Measurements from ENCODE around the gene PFDN5. TPM values are rescaled to one million over a fixed set of nuclear protein-coding genes. Genes with fewer than 3 reads are reported as not detected.
A peak's percentile ranks its signal among the peaks of the same experiment; 100 is the strongest.
"Not testable (repeated sequence)": the region's sequence is repeated elsewhere in the genome, so short reads cannot be mapped to it uniquely, and the experiment has no call there.

PFDN5 gene
- total RNA-seq, 8 experiments from 2014 or later = 433 to 1,182 (median 923) TPM

- Histone ChIP-seq H3K27ac (peak overlapping the region; percentile 97 to 98), H3K4me1 (replicated peaks in 1 of 2) (peaks cover 20 to 22% of the 10 kb centered on the region in 2 donors), H3K4me3 (peak overlapping the region; percentile 64 to 95 (median 75))
- in situ Hi-C loops (cut with MboI; ENCODE audit: low pct_unique_long_range_greater_than_20kb in 2 of 9, low sequenced_read_pairs in 9 of 9, unreplicated experiment in 9 of 9) = no loop called here
- no peak for ATAC-seq (replicated peaks in 6 of 8)
- 0 to 27% (median 13%) methylated on average over 1 to 9 of the region's 10 CpGs for WGBS, 10 experiments
Observed at GRCh38 chr12:53320352-53321195, 25.2 kb downstream of the PFDN5 start.

GRCh38 chr12:53324113-53324778 lies 28.9 kb downstream of the PFDN5 start:
- in situ Hi-C loops (cut with MboI; ENCODE audit: low pct_unique_long_range_greater_than_20kb in 2 of 9, low sequenced_read_pairs in 9 of 9, unreplicated experiment in 9 of 9) = no loop called here
- no peak overlapping the region for H3K27ac ChIP-seq
- peak overlapping the region; percentile 25 to 40 (median 39) for H3K4me3 ChIP-seq
- H3K4me1 ChIP-seq (replicated peaks in 1 of 2) = peaks cover 23 to 24% of the 10 kb centered on the region in 2 donors
- 0 to 78% (median 33%) methylated on average over 1 to 18 of the region's 28 CpGs; no CpG with 5 or more reads in 2 of the 10 experiments for WGBS, 10 experiments
- ATAC-seq (replicated peaks in 6 of 8) = no peak

GRCh38 chr12:53324779-53325510 lies 29.6 kb downstream of the PFDN5 start:
- H3K4me1 ChIP-seq (replicated peaks in 1 of 2) = peaks cover 22 to 24% of the 10 kb centered on the region in 2 donors
- WGBS, 10 experiments = 0 to 3% (median 0%) methylated on average over 1 to 7 of the region's 69 CpGs; no CpG with 5 or more reads in 7 of the 10 experiments
- peak overlapping the region; percentile 25 to 40 (median 39) for H3K4me3 ChIP-seq
- peak; percentile 49 to 73 (median 66) for ATAC-seq (replicated peaks in 6 of 8)
- in situ Hi-C loops (cut with MboI; ENCODE audit: low pct_unique_long_range_greater_than_20kb in 2 of 9, low sequenced_read_pairs in 9 of 9, unreplicated experiment in 9 of 9) = loop anchor here in 3 of 9 experiments (25.0 kb wide), 2 partner anchors 112 to 187 kb away; partner anchors contain the start of genes NPFF (in 2 of the 3), TARBP2 (in 2 of the 3) and PRR13 (in 1 of the 3)
- H3K27ac ChIP-seq = peak overlapping the region in 1 of 2 donors; percentile 30

DNA sequence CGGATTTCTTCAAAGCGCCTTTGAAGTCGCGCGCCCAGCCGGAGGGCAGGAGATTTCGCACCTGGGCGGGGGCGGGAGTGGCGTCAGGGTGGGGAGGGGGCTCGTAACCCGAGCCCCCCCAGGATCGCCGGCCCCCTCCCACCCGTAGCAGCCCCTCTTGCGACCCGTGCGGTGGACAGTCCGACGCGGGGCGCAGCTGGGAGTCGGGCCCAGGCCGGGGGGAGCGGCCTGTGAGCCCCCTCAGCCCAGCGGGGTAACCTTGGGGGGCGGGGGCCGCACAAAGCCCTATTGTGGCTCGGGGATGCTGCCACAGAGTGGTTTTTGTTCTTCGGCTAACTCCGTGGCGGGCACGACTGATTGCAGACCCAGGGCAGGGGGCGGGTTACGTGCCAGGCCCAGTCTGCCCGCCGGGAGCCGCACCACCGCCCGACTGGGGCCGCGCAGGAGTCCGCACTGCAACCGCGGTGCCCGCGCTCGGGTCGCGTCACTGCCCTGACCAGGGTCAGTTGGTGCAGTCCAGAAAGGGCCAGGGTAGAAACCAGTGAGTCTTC lies 30.2 kb downstream of the PFDN5 start:
- Histone ChIP-seq H3K4me3 (peak overlapping the region; percentile 25 to 40 (median 39)), H3K4me1 (replicated peaks in 1 of 2) (peaks cover 16 to 20% of the 10 kb centered on the region in 2 donors), H3K27ac (no peak overlapping the region)
- ATAC-seq (replicated peaks in 6 of 8) = no peak
- in situ Hi-C loops (cut with MboI; ENCODE audit: low pct_unique_long_range_greater_than_20kb in 2 of 9, low sequenced_read_pairs in 9 of 9, unreplicated experiment in 9 of 9) = loop anchor here in 3 of 9 experiments (25.0 kb wide), 2 partner anchors 112 to 187 kb away; partner anchors contain the start of genes NPFF (in 2 of the 3), TARBP2 (in 2 of the 3) and PRR13 (in 1 of the 3)
- WGBS, 10 experiments = 0 to 33% (median 18%) methylated on average over 3 to 10 of the region's 50 CpGs; no CpG with 5 or more reads in 7 of the 10 experiments

DNA sequence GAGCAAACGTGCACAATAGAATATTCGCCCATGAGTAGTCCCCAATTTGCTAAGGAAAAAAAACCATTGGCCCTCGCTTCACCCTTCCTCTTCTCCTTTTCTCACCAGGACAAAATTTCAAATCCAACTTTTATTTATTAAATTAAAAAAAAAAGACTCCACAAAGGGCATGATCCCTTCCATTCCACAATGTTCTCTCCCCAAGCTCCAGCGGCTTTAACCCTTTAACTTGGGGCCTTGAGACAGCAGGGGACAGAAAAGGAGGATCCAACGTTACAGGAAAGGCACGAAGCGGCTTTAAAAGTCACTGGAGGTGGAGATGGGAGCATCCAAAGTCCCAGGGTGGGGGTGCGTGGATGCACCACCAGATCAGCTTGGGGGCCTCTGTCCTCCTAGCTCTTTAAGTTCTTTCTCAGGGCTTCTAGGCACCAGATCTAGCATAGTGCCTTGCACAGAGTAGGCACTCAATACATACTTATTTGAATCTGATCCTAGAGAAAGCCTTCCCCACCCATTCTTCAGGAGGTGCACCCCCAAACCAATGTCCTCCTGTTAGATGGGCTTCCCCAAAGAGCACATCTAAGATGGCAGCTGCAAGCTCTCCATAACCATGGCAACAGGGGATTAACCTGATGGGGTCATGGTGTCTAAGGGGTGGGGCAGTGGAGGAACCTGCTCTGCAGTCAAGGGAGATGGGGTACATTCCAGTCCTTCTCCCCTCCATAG lies 31.3 kb downstream of the PFDN5 start:
- Histone ChIP-seq H3K27ac (no peak overlapping the region), H3K4me1 (replicated peaks in 1 of 2) (peaks cover 15 to 19% of the 10 kb centered on the region in 2 donors), H3K4me3 (no peak overlapping the region)
- in situ Hi-C loops (cut with MboI; ENCODE audit: low pct_unique_long_range_greater_than_20kb in 2 of 9, low sequenced_read_pairs in 9 of 9, unreplicated experiment in 9 of 9) = loop anchor here in 3 of 9 experiments (25.0 kb wide), 2 partner anchors 111 to 186 kb away; partner anchors contain the start of genes NPFF (in 2 of the 3), TARBP2 (in 2 of the 3) and PRR13 (in 1 of the 3)
- 60 to 90% (median 77%) methylated on average over 1 to 7 of the region's 8 CpGs for WGBS, 10 experiments
- ATAC-seq (replicated peaks in 6 of 8) = no peak

- Histone ChIP-seq H3K4me3 (no peak overlapping the region), H3K4me1 (replicated peaks in 1 of 2) (peaks cover 12 to 15% of the 10 kb centered on the region in 2 donors), H3K27ac (no peak overlapping the region)
- in situ Hi-C loops (cut with MboI; ENCODE audit: low pct_unique_long_range_greater_than_20kb in 2 of 9, low sequenced_read_pairs in 9 of 9, unreplicated experiment in 9 of 9) = loop anchor here in 3 of 9 experiments (25.0 kb wide), 2 partner anchors 110 to 185 kb away; partner anchors contain the start of genes NPFF (in 2 of the 3), TARBP2 (in 2 of the 3) and PRR13 (in 1 of the 3)
- ATAC-seq (replicated peaks in 6 of 8) = no peak
- WGBS, 10 experiments = 67 to 100% (median 91%) methylated on average over 1 to 3 of the region's 3 CpGs; no CpG with 5 or more reads in 2 of the 10 experiments
Observed at GRCh38 chr12:53327435-53328042, 32.2 kb downstream of the PFDN5 start.

GRCh38 chr12:53328043-53328435 lies 32.7 kb downstream of the PFDN5 start:
- 0 to 50% (median 26%) methylated on average over 1 to 4 of the region's 16 CpGs; no CpG with 5 or more reads in 7 of the 10 experiments for WGBS, 10 experiments

DNA sequence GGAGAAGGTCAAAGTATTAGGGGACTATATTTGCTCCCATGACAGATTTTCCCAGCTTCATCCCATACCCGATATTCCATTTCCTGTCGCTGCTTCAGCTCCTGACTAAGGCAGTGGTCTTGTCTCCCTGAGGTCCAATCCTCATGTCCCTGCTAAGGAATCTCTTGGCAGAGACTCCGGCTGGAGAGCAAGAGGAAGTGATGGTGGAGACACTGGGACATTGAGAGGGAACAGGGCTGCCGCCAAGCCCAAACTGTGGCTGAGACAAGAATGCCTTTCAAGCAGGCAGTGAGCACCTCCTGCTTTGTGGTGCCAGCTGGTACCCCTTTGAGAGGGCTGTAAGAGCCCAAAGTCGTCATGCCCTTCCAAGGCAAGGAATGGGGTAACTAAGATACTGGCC lies 35.3 kb downstream of the PFDN5 start:
- ATAC-seq (replicated peaks in 6 of 8) = no peak
- H3K27ac ChIP-seq = no peak overlapping the region
- H3K4me3 ChIP-seq = no peak overlapping the region
- WGBS, 10 experiments = 65 to 93% (median 80%) methylated on average over 1 to 5 of the region's 5 CpGs; no CpG with 5 or more reads in 3 of the 10 experiments
- H3K4me1 ChIP-seq (replicated peaks in 1 of 2) = peaks cover 0 to 4% of the 10 kb centered on the region in 2 donors
- in situ Hi-C loops (cut with MboI; ENCODE audit: low pct_unique_long_range_greater_than_20kb in 2 of 9, low sequenced_read_pairs in 9 of 9, unreplicated experiment in 9 of 9) = loop anchor here in 3 of 9 experiments (25.0 kb wide), 2 partner anchors 107 to 182 kb away; partner anchors contain the start of genes NPFF (in 2 of the 3), TARBP2 (in 2 of the 3) and PRR13 (in 1 of the 3)

More at GRCh38 chr12:53328043-53328435, 32.7 kb downstream of the PFDN5 start:
- no peak overlapping the region for H3K27ac ChIP-seq
- no peak overlapping the region for H3K4me3 ChIP-seq
- H3K4me1 ChIP-seq (replicated peaks in 1 of 2) = peaks cover 12 to 15% of the 10 kb centered on the region in 2 donors
- no peak for ATAC-seq (replicated peaks in 6 of 8)
- in situ Hi-C loops (cut with MboI; ENCODE audit: low pct_unique_long_range_greater_than_20kb in 2 of 9, low sequenced_read_pairs in 9 of 9, unreplicated experiment in 9 of 9) = loop anchor here in 3 of 9 experiments (25.0 kb wide), 2 partner anchors 109 to 184 kb away; partner anchors contain the start of genes NPFF (in 2 of the 3), TARBP2 (in 2 of the 3) and PRR13 (in 1 of the 3)

GRCh38 chr12:53332339-53332738 lies 37.0 kb downstream of the PFDN5 start:
- H3K4me1 ChIP-seq (replicated peaks in 1 of 2); H3K27ac ChIP-seq; ATAC-seq (replicated peaks in 6 of 8); H3K4me3 ChIP-seq: not testable (repeated sequence)
- in situ Hi-C loops (cut with MboI; ENCODE audit: low pct_unique_long_range_greater_than_20kb in 2 of 9, low sequenced_read_pairs in 9 of 9, unreplicated experiment in 9 of 9) = loop anchor here in 3 of 9 experiments (25.0 kb wide), 2 partner anchors 105 to 180 kb away; partner anchors contain the start of genes NPFF (in 2 of the 3), TARBP2 (in 2 of the 3) and PRR13 (in 1 of the 3)

GRCh38 chr12:53332744-53333143 lies 37.4 kb downstream of the PFDN5 start:
- H3K4me1 ChIP-seq (replicated peaks in 1 of 2) = no peaks in the 10 kb centered on the region
- 26 to 90% (median 63%) methylated on average over 1 to 8 of the region's 15 CpGs; no CpG with 5 or more reads in 4 of the 10 experiments for WGBS, 10 experiments
- H3K27ac ChIP-seq = no peak overlapping the region
- ATAC-seq (replicated peaks in 6 of 8) = no peak
- in situ Hi-C loops (cut with MboI; ENCODE audit: low pct_unique_long_range_greater_than_20kb in 2 of 9, low sequenced_read_pairs in 9 of 9, unreplicated experiment in 9 of 9) = loop anchor here in 3 of 9 experiments (25.0 kb wide), 2 partner anchors 105 to 180 kb away; partner anchors contain the start of genes NPFF (in 2 of the 3), TARBP2 (in 2 of the 3) and PRR13 (in 1 of the 3)
- no peak overlapping the region for H3K4me3 ChIP-seq
